PC-3 (cell line): ENCODE data around the gene SLC25A25. TPM values are rescaled to one million over a fixed set of nuclear protein-coding genes. Genes with fewer than 3 reads are reported as not detected.

Source experiments
- ATAC-seq: fragments of 200-7000 bp; cut with Tn5 transposase; 2 replicates; pipeline ENCODE4 v1.9.1; 2020; ENCODE audit warnings: mild to moderate bottlenecking, moderate library complexity
- BruUV-seq: library from RNA; stranded (reverse); fragments of 400-500 nt; replicated peaks from 2 replicates; lab custom pipeline; 2021; lab: Mats Ljungman, UMichigan
- CTCF ChIA-PET: fragments of 300-600 bp; sonication (Branson Sonifier 250); formaldehyde crosslinking; loops from one replicate; lab custom pipeline; 2022; ENCODE audit warnings: antibody characterized with exemption; lab: Charles Lee
- POLR2A ChIA-PET: fragments of 300-600 bp; sonication (Branson Sonifier 250); formaldehyde crosslinking; loops from one replicate; lab custom pipeline; 2022; ENCODE audit warnings: antibody characterized with exemption; ENCODE audit not compliant: unreplicated experiment; lab: Charles Lee
- DNase-seq: peaks from one replicate; pipeline ENCODE4 v3.0.0-alpha.2; 2015
- H2AFZ ChIP-seq: fragments of 300-600 bp; sonication (generic); 2 replicates; pipeline ENCODE4 v1.6.0; 2016; ENCODE audit warnings: antibody characterized with exemption, low read length
- H3F3A ChIP-seq: fragments of 300-600 bp; sonication (generic); one replicate; pipeline ENCODE4 v1.6.0; 2017; ENCODE audit warnings: antibody characterized with exemption, low read length, control low read depth, mild to moderate bottlenecking; ENCODE audit not compliant: unreplicated experiment
- H3K27ac ChIP-seq: fragments of 300-600 bp; sonication (generic); 2 replicates; pipeline ENCODE4 v1.5.1; 2016; ENCODE audit warnings: mild to moderate bottlenecking, low read length
- H3K27me3 ChIP-seq: fragments of 300-600 bp; sonication (generic); 2 replicates; pipeline ENCODE4 v1.6.1; 2016; ENCODE audit warnings: low read length, mixed read lengths
- H3K36me3 ChIP-seq: fragments of 300-600 bp; sonication (generic); 2 replicates; pipeline ENCODE4 v1.6.1; 2016; ENCODE audit warnings: low read depth, mixed run types, low read length, mixed read lengths
- H3K4me1 ChIP-seq: fragments of 300-600 bp; sonication (generic); 2 replicates; pipeline ENCODE4 v1.5.1; 2016; ENCODE audit warnings: low read length; ENCODE audit not compliant: insufficient read depth
- H3K4me2 ChIP-seq: fragments of 300-600 bp; sonication (generic); 2 replicates; pipeline ENCODE4 v1.6.0; 2016; ENCODE audit warnings: low read length
- H3K4me3 ChIP-seq: fragments of 300-600 bp; sonication (generic); 2 replicates; pipeline ENCODE4 v1.5.1; 2016; ENCODE audit warnings: mild to moderate bottlenecking, low read length, mixed read lengths
- H3K79me2 ChIP-seq: fragments of 300-600 bp; sonication (generic); 2 replicates; pipeline ENCODE4 v1.6.1; 2017; ENCODE audit warnings: low read length, mixed read lengths
- H3K9ac ChIP-seq: fragments of 300-600 bp; sonication (generic); 2 replicates; pipeline ENCODE4 v1.6.0; 2016; ENCODE audit warnings: mild to moderate bottlenecking, low read length
- H3K9me2 ChIP-seq: fragments of 300-600 bp; sonication (generic); replicated peaks from 2 replicates; pipeline ENCODE4 v1.6.1; 2016; ENCODE audit warnings: mixed run types, low read length, mixed read lengths
- H3K9me3 ChIP-seq: fragments of 300-600 bp; sonication (generic); 2 replicates; pipeline ENCODE4 v1.6.1; 2016; ENCODE audit warnings: low read length, mixed read lengths
- H4K20me1 ChIP-seq: fragments of 300-600 bp; sonication (generic); 2 replicates; pipeline ENCODE4 v1.6.1; 2016; ENCODE audit warnings: low read length, mixed read lengths
- EZH2 ChIP-seq: fragments of 300-600 bp; sonication (generic); IDR thresholded peaks from one replicate; pipeline ENCODE4 v1.6.1; 2017; ENCODE audit warnings: antibody characterized with exemption, mild to moderate bottlenecking, low read length; ENCODE audit not compliant: unreplicated experiment
- EZH2phosphoT487 ChIP-seq: fragments of 300-600 bp; sonication (generic); IDR thresholded peaks from 2 replicates; pipeline ENCODE4 v1.6.1; 2018; ENCODE audit warnings: mild to moderate bottlenecking, antibody characterized with exemption, low read length, borderline replicate concordance
- intact Hi-C: fragments of 100-400 bp; cut with micrococcal nuclease; formaldehyde crosslinking; loops from 2 replicates; pipeline ENCODE4 v1.9.0; 2023
- total RNA-seq: library from RNA; depleted of rRNA; stranded (reverse); fragments of >200 nt; gene quantifications from 2 replicates; pipeline ENCODE4 v1.2.3, GENCODE V29; 2014
- TF ChIP-seq, protein P1 (sequence below): fragments of 300-600 bp; sonication (generic); conservative IDR thresholded peaks from 2 replicates; pipeline ENCODE4 v1.5.1; 2017; ENCODE audit warnings: antibody characterized with exemption, low read depth, mild to moderate bottlenecking, low read length

The SLC25A25 gene
- total RNA-seq, 1 experiment from 2014 or later = 25.2 TPM

DNA sequence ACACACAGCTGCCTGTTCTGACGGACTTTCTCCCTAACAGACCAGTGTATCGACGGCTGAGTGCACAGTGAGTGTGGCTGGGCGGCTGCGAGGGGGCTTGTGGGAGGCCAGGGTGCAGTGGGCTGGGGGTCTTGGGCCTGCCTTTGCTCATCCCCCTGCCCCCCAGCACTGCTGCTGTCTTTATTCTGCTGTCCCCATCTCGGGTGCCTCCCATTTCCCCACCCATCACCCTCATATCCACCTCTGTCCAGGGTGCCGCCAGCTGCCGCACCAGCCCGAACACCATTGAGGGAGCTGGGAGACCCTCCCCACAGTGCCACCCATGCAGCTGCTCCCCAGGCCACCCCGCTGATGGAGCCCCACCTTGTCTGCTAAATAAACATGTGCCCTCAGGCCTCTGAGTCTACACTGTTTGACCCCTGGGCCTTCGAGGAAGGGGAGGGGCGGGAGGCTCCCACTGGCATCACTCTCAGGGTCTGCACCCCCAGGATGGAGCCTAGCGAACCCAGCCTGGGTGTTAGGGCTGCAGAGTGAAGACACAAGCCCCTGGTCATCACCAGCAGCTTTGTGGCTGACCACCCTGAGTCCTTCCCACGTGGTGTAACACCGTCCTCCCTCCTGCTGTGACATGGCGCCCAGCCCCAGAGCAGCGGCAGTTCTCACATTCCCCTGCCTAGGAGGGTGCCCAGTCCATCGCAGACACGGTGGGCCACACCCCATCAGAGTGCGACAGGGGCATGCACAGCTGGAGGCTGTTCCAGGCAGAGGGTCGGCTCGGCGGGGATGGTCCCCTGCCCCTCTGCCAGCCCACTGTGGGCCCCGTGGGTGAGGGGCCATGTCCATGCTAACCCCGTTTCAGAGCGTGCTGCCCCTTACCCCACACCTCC, 85.3 kb downstream of the SLC25A25 start:
- Histone ChIP-seq H3K4me2 (no peak overlapping the region), H3K4me3 (no peak overlapping the region), H3K79me2 (no peaks in the 10 kb centered on the region), H3K9me3 (no peaks in the 10 kb centered on the region), H3K36me3 (no peaks in the 10 kb centered on the region), H3K27me3 (no peaks in the 10 kb centered on the region), H2AFZ (no peak overlapping the region), H3K27ac (no peak overlapping the region), H4K20me1 (no peaks in the 10 kb centered on the region), H3F3A (no peaks in the 10 kb centered on the region), H3K9me2 (no peaks in the 10 kb centered on the region), H3K4me1 (peaks cover 22% of the 10 kb centered on the region), H3K9ac (no peak overlapping the region)
- TF ChIP-seq EZH2 (no peak), EZH2phosphoT487 (no peak)
- TF ChIP-seq, protein P1, sequence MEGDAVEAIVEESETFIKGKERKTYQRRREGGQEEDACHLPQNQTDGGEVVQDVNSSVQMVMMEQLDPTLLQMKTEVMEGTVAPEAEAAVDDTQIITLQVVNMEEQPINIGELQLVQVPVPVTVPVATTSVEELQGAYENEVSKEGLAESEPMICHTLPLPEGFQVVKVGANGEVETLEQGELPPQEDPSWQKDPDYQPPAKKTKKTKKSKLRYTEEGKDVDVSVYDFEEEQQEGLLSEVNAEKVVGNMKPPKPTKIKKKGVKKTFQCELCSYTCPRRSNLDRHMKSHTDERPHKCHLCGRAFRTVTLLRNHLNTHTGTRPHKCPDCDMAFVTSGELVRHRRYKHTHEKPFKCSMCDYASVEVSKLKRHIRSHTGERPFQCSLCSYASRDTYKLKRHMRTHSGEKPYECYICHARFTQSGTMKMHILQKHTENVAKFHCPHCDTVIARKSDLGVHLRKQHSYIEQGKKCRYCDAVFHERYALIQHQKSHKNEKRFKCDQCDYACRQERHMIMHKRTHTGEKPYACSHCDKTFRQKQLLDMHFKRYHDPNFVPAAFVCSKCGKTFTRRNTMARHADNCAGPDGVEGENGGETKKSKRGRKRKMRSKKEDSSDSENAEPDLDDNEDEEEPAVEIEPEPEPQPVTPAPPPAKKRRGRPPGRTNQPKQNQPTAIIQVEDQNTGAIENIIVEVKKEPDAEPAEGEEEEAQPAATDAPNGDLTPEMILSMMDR = no peak
- POLR2A ChIA-PET = no interaction called here
- CTCF ChIA-PET = no interaction called here
- intact Hi-C loops = no loop called here
- ATAC-seq (no peak), DNase-seq (no peak)
- no TSS peak for BruUV-seq

DNA sequence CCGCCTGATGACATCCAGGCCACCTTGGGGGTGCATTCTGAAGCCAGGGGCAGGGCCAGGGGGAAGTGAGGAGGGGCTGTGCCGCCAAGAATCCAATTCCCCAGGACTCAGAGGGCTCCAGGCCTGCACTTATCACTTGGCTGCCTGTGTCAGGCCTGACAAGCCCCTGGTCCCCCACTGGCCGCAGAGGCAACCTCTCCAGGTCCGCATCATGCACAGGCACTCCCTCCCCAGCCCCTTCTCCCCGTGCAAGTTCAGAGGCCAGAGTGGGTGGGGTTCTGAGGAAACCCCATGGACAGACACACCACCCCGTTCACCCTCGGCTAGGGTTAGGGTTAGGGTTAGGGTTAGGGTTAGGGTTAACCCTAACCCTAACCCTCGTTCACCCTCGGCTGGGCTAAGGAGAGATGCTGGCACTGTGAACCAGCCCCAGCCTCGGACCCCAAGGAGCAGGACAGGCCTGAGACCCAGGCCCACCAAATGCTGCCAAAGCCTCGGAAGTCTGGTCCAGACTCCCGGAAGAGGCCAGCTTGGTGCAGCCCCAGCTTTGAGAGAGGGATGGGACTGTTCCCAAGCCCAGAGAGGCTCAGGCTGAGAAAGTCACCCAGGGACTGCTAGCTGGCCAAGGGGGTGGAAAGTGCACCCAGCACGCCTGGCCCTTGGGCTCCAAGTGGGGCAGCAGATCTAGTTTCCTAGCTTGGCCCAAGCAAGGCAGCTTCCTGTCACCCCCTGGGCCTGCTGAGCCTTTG, 86.1 kb downstream of the SLC25A25 start:
- peaks cover 14% of the 10 kb centered on the region for H3K4me1 ChIP-seq
- H4K20me1 ChIP-seq = no peaks in the 10 kb centered on the region
- no peak for TF ChIP-seq EZH2phosphoT487
- TF ChIP-seq EZH2 = no peak
- TF ChIP-seq, protein P1 = no peak
- no peaks in the 10 kb centered on the region for H3K27me3 ChIP-seq
- ATAC-seq = no peak
- no peaks in the 10 kb centered on the region for H3K79me2 ChIP-seq
- no peak overlapping the region for H3K4me3 ChIP-seq
- no peak overlapping the region for H3K27ac ChIP-seq
- no peaks in the 10 kb centered on the region for H3K9me2 ChIP-seq
- no peaks in the 10 kb centered on the region for H3K36me3 ChIP-seq
- no peak overlapping the region for H3K4me2 ChIP-seq
- ChIA-PET CTCF (no interaction called here), POLR2A (no interaction called here)
- no peak for DNase-seq
- H2AFZ ChIP-seq = no peak overlapping the region
- intact Hi-C loops = no loop called here
- no peaks in the 10 kb centered on the region for H3F3A ChIP-seq
- H3K9ac ChIP-seq = no peak overlapping the region
- no TSS peak for BruUV-seq
- no peaks in the 10 kb centered on the region for H3K9me3 ChIP-seq
